GM21737 (cell line): ENCODE measurements around the gene WWOX.

Experiments used
- ATAC-seq: cut with Tn5 transposase; IDR thresholded peaks from one replicate; pipeline ENCODE4 v1.9.1; 2021; ENCODE audit warnings: mild to moderate bottlenecking, moderate library complexity; ENCODE audit not compliant: unreplicated experiment

Gene WWOX

DNA sequence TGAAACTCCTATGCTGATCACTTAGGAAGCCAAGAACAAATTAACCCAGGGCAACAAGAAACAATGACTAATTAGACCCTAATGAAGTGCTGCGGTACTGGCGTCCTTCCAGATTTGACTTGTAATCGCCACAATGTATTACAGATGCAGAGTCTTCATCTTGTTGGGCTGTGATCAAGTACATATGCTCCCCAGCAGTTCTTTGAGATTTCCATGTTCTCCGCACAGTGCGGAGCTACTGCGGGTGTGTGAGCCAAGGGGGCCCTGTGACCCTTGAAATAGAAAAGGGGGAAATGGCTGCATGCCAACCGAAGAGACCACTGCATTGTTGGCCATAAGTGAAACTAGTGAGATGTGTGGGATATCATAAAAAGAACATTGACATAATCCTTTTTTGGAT, 1031.2 kb downstream of the WWOX start:
- no peak for ATAC-seq

DNA sequence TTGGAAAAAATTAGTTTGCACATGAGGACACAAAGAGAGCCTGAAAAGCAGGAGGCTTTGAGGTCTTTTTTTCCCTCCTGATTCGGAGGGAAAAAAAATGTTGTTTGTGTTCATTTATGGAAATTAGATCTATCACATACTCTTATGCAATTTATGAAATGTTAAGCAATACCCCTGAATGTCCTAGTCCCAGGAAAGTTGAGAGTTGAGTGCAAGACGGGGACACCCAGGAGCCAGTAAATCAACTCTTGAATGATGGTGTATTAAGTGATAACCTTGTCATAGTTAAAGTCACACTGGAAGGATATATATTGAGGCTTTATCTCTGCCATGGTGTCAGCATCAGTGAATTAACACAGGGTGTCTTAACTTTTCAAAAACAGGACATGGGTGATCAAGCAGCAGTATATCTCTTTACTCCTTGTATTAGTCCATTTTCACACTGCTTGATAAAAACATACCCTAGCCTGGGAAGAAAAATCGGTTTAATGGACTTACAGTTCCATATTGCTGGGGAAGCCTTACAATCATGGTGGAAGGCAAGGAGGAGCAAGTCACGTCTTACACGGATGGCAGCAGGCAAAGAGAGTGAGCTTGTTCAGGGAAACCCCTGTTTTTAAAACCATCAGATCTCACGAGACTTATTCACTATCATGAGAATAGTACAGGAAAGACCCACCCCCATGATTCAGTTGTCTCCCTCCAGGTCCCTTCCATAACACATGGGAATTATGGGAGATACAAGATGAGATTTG, 1032.0 kb downstream of the WWOX start:
- ATAC-seq, result no peak

DNA sequence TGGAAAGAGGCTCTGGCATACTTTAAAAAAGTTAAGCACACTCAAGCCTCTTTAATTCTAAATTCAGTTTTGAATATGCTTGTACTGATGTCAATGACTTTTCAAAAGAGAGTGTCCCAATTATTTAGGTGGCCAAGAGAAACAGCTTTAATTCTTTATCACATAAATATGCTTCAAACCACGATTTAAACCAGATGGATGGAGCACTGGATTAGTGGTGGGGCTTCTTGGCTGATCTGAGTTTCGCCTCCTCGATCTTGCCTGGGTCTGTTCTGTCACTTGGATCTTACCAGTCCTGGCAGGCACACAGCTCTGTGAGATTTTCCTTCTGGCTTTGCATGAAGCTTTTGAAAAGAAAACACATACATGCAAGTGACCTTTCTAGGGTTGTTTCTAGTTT, 1033.2 kb downstream of the WWOX start:
- ATAC-seq, result no peak

DNA sequence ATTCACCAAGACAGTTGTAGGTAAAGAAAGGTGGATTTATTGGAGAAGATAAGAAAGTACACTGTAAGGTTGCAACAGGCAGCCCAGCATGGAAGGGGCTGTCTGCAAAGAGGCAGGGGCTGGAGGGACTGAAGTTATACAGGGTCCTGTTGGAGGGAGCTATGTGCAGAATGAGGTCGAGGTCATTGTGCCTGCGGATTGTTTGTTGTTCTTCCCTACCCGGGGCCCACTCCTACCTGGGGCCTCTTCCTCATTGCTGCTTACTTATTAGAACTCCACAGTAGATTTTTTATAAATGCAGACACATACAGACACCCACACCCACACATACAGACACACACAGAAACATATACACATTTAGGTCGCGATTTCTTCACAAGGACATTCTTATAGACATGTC, 1034.8 kb downstream of the WWOX start:
- no peak for ATAC-seq

DNA sequence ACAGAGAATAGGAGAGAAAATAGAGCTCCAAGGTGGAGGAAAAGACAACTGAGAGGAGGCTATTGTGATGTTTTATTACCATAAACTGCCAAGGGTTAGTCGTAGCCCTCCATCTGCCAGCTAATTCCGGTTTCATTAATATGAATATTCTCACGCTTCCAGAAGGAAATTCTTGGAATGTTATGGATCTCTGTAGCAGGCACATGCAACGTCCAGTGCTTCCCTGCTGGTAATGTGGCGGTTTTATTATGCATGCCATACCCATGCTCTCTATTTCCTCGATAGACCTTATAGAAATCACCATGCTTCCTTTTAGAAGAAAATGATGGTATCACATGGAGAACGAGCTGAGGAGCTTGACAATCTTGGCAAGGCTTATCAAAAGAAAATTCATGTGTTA, 1037.5 kb downstream of the WWOX start:
- no peak for ATAC-seq

DNA sequence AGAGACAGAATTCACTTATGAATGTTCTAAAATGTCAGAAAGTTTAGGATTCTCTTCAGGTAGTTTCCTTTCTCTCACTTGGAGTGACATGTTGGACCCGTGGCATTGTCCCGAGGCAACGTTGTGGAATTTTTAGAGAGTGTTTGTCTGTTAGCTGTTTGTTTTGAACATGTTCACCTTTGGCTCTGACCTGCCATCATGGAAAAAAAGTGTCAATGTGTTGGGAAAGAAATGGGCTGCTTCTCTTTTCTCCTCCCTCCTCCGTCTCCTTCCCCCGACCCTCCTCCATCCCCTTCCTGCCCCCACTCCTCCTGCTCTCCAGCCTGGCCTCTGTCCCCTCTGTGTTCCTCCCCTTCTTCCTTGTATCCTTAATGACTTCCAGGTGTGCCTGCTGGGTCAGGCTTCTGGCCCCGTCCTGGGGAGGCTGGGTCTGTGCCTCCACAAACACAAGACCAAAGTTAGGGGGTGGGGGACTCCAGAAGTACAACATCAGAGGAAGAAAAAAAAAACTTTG, 1038.0 kb downstream of the WWOX start:
- ATAC-seq, result no peak

DNA sequence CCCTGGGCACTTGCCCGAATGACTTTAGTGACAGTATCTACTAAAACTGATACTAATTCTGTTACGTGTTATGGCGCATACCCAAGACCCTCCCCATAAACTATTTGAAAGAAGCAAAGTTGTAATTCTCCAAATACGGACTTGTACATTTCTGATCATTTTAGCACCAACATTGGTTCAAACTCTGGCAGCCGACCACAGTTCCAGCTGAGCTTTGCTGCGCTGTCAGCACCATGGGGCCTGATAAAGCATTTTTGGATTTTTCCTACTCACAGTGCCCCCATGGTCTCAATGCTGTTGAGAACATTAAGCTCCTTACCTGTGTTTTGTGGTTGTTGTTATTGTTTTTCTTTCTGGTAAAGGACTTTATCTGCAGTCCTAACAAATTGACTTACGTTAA, 1040.3 kb downstream of the WWOX start:
- ATAC-seq, result no peak

DNA sequence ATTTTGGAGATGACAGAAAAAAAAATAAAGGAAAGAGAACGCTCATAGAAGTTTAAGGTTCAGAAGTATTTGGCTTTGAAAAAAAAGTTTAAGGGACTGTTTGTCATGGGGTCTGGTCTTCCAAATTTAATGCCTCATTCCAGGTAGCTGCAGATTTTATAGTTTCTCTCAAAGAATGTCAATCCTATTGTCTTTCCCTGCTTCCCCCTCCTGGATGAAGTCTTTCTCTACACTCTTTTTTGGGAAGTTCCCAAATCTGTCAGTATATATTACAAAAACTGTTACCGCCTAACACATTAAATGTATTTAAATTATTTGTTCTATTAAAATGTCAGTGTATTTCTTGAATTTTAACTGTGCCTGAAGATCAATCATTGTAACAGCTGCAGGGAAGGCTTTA, 1043.6 kb downstream of the WWOX start:
- no peak for ATAC-seq

DNA sequence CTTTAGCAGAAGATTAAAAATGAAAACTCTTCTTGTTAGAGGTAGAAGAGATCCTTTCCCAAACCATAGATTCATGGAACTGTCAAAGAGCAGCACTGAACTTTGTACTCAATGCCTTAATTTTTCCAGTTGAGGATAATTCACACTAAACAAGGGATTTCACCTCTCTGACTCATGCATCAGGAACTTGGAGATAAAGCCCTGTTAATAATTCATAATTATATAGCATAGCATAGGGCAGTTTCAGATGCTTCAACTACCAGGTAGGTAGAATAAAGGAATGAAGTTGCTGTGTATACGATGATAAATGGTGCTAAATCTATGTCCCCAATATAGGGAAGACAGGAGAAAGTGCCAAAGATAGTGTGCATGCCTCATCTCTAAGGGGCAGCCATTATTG, 1050.7 kb downstream of the WWOX start:
- no peak for ATAC-seq

DNA sequence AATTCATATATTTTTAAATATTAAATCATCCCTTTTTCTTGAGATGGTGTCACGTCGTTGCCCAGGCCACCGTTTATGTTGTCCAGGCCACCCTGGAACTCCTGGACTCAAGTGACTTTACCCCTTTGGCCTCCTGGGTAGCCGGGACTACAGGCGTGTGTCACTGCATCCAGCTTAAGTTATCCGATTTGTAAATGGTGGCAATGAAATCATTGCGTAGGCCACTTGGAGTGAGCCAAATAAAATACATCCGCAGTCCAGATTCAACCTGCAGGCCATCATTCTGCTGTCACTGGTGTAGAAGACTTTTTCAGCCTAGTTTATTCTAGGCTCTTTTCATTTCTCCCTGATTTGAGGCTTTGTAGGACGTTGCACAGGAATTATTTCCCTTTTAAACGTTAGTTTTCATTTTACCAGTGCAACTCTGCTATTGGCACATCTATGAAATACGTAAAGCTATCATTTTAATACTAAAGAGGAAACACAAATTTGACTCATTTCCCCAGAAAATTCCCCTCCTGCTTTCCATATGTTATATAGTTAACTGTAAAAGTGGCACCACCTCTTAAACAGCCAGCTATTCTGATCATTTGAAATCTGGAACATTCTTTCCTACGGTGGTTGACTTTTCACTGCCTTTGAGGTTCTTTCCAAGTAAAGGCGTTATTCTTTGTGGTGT, 1051.3 kb downstream of the WWOX start:
- no peak for ATAC-seq

DNA sequence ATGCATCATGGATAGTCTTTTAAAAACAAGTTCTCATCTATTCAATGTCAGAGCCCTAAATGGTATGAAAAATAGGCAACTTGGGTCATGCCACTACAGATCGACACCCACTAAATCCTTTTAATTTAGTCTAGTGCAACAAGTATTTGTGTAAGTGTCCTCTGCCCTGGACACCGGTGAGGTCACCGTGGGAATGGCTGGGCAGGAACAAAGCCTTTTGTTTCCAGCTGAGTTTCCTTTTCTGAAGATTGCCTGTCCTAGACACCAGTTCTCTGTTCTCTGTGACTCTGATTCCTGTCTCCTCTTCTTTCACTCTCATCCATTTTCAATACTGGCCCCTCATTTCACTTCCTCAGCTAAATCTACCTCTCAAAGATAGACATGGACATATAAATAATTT, 1054.6 kb downstream of the WWOX start:
- ATAC-seq, result no peak

DNA sequence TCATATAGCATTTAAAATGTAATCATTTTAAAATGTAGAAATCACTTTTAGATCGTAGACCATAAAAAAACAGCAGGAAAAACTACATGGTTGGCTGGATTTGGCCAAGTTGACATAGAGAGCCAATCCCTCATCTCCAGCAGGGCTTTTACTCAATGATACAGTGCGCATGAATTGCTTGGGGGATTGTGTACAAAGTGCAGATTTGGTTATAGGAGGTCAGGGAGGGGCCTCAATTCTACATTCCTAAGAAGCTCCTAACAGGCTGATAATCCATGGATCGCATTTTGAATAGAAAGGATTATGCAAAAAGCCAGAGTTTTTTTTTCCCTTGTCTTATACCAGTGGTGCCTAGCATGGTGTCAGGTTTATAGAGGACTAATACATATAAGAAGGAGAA, 1056.0 kb downstream of the WWOX start:
- ATAC-seq, result no peak

DNA sequence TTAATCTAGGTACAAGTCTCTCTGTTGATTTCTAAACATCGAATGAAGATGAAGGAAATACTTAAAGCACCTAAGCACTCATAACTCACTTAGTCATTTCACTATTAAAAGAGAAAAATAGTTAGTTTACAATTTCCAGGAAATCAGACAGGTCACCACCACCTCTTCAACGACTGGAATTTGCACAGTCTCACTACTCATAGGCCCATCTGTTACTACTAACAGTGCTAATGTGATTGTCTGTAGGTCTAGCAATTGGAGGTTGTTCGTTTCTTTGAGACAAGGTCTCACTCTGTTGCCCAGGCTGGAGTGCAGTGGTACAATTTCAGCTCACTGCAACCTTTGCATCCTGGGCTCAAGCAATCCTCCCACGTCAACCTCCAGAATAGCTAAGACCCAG, 1056.5 kb downstream of the WWOX start:
- ATAC-seq, result no peak

DNA sequence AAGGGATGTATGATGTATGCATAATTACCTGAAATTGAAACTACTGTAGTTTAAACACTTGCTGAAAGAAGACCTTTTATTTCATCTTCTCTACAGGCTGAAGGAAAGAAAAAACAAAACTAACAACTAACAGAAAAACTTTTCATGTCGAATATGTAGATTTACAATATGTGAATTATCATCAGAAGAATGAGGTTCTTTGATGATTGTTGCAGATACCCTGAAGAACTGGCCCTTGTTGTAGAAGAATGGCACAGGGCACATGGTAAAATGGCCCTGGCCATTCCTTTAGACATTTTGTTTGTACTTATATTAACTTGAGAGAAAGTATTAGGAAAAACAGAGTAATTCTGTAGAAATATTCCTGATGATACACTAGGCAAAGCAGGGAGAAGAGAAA, 1057.3 kb downstream of the WWOX start:
- no peak for ATAC-seq

DNA sequence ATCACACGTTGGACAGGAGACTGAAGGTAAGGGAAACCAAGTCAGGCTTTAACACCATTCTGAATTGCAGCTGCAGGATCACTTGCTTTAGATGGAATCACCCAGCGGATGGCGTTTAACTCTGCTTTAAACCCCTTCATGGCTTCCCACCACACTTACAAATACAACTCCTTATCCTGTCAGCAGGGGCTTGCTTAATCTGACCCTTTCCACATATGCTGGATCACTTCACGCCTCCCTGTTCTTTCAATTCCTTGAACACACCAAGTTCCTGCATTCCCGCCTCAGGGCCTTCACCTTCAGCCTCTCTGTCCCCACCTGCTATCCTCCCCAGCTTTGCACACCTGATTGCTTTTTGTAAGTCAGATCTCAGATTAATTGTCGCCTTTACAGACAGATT, 1058.9 kb downstream of the WWOX start:
- ATAC-seq, result no peak

DNA sequence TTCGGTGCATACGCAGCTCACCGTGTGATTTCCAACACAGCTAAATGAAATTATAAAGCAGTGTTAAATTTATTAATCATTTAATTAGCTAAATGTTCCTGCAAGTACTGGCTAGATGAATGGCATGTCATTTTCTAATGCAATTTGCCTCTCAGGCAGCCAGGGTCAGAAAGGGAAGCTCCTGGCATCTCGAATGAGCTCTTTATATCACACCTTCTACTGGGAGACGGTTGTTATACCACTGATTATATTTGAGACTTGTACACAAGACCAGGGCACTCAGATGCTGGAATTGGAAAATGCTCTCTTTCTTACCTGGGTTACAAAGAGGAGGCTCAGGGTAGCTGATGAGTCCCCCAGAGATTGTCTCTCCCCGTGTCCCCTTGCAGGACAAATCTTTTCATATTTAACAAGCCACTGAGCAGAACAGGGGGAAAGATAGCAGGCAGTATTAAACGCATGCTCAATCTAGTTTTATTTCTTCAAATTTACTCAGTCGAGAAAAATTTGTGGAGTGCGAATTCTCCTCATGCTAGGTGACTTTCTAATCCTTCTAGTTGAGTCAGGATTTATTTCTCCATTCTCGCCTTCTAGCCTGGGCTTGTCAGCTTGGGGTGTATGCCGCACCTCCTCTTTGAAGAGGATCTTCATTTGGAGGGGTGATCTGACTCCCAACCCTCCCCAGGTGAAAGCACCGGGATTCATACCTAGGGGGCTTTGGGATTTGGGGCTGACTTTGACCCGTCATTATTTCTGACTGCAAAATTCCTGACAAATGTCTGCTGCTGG, 1060.0 kb downstream of the WWOX start:
- ATAC-seq, result no peak

DNA sequence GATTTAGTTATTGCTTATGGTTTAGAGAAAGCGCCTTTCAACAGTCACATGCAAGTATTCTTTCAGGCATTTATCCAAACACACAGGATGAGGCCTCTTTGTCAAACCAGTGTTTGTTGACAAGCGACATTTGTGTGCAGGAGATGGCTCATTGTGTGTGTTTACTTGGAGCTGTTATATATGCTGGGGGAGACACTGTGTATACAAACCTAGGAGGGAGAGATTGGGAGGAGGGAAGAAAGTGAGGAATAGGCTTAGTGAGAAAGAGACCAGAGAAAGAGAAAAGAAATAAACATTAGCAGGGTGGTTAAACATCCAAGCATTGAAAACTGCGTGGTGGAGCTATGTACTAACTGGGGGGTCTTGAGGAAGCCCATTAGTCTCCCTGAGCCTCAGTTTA, 1063.5 kb downstream of the WWOX start:
- ATAC-seq, result no peak

DNA sequence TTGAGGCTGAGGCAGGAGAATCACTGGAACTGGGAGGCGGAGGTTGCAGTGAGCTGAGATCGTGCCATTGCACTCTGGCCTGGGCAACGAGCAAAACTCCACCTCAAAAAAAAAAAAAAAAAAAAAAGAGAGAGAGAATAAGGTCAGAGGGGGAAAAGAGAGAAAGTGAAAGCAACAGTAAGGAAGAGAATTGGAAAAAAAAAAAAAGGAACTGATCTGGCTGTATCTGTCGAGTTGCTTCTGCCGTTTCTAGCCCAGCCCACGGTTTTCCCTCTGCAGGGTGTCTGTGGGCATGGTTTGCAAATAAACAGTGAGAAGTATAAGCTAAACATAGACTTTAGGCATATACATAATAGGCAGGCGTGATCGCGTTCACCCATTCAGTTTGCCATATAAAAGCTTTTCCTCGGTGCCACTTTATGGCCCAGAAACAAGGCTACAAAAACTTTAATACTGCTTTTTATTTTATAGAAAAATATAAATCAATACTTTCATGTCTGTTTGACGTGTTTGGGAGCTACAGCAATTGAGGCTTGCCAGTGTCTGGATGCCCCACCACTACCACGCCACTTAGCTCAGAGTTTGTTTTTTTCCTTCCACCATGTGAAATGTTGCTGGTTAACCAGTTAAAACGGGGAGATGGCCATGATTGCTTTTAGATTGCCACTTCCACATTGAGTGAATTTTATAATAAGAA, 1064.4 kb downstream of the WWOX start:
- ATAC-seq, result no peak

DNA sequence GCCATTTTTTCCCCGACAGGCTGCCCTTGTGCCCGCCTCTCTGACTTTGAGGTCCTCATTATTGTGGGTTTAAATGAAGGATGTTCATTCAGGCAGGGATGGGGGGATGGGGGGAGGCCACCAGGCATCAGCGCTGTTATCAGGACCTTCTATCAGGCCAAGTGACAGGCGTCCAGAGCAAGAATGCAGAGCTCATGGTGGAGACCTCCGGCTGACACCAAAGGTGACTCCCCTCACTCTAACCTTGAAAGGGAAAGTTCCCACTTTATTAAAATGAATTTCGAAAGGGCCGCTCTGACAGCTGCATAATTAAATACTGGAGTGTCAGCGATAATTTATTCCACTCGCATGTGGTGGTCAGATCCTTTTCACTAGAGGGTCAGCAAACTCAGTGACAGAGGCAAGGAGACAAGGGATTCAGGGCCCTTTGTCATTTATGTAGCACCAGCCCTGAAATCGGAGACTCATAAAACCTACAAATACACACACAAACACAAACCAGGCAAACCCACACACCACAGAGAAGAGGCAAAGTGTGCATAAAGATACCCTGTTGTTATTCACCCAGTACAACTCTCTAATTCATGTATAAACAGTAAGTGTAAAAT, 1065.0 kb downstream of the WWOX start:
- ATAC-seq, result no peak

DNA sequence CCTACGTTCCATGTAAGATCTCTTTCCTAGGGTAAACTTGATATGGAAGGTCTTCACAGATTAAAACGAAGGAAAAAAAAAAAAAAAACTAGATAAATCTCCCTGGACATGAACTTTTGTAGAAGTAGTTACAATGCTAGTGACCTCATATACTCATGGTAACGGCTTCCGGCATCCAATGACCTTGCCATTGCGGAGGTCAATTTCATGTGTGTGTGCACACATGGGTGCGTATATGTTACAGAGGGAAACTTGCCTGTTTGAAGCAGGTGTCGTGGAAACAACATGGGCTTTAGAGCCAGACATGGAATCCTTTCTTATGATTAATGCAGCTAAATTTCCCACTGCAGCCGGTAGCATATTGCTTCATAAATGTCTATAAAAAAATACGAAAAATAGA, 1065.6 kb downstream of the WWOX start:
- no peak for ATAC-seq

DNA sequence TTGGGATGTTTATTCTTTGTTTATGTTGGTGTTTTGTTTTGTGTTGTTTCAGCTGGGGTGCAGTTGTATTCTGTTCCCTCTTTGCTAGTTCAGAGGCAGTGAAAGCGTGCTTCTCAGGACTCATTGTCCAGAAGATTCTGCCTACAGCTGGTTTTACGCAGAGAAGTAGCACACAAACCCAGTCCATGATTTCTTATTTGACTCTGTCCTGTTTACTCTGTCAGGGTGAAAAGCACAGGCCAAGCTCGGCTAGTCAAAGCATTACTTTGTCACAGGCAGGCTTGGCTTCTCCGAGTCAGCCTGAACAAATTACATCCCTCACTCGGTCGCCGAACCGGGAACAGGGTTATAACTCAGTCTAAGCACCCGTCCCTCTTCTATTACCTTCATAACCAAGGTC, 1066.1 kb downstream of the WWOX start:
- no peak for ATAC-seq
